ENCODE results near the gene CHST3. TPM values are rescaled to one million over a fixed set of nuclear protein-coding genes. Genes with fewer than 3 reads are reported as not detected.

The CHST3 gene
- total RNA-seq, 1 experiment from 2014 or later = 9.4 TPM

GRCh38 chr10:72056113-72056512, 91.9 kb downstream of the CHST3 start:
- DNase-seq (ENCODE audit: low read depth) = no peak

- DNase-seq (ENCODE audit: low read depth) = no peak
These were observed 92.9 kb downstream of the CHST3 start for GRCh38 chr10:72056932-72057751.

GRCh38 chr10:72058347-72058898, 94.2 kb downstream of the CHST3 start:
- no peak for DNase-seq (ENCODE audit: low read depth)

GRCh38 chr10:72058989-72059842, 95.0 kb downstream of the CHST3 start:
- DNase-seq (ENCODE audit: low read depth) = no peak

GRCh38 chr10:72059843-72060822, 95.9 kb downstream of the CHST3 start:
- DNase-seq (ENCODE audit: low read depth) = no peak

GRCh38 chr10:72061491-72061890, 97.3 kb downstream of the CHST3 start:
- no peak for DNase-seq (ENCODE audit: low read depth)

- no peak for DNase-seq (ENCODE audit: low read depth)
These were observed 97.7 kb downstream of the CHST3 start for GRCh38 chr10:72061930-72062329.

- DNase-seq (ENCODE audit: low read depth) = peak; percentile 33
These were observed 98.2 kb downstream of the CHST3 start for GRCh38 chr10:72062382-72062781.

Other genes starting within 250 kb of the CHST3 start
- 0.10 and 0.12 TPM in 2 replicates for gene C10orf105, start 244.6 kb upstream of the CHST3 start, total RNA-seq (2014; rRNA removed; shearing (Covaris generic))
- 1.6 and 1.7 TPM in 2 replicates for gene VSIR, start 190.9 kb upstream of the CHST3 start, total RNA-seq (2014; rRNA removed; shearing (Covaris generic))
- 304 and 324 TPM in 2 replicates for gene PSAP, start 113.1 kb upstream of the CHST3 start, total RNA-seq (2014; rRNA removed; shearing (Covaris generic))
- 0.10 and 0.72 TPM in 2 replicates for gene SPOCK2, start 124.2 kb downstream of the CHST3 start, total RNA-seq (2014; rRNA removed; shearing (Covaris generic))